Caco-2 (cell line): Measurements from ENCODE around the gene CACNA1I. TPM values are rescaled to one million over a fixed set of nuclear protein-coding genes. Genes with fewer than 3 reads are reported as not detected.

Experiments
- BruUV-seq: library from RNA; stranded (reverse); fragments of 400-500 nt; replicated peaks from 2 replicates; lab custom pipeline; 2021; lab: Mats Ljungman, UMichigan
- CTCF ChIA-PET: fragments of 300-600 bp; sonication (Branson Sonifier 250); formaldehyde crosslinking; loops from one replicate; lab custom pipeline; 2022; ENCODE audit warnings: antibody characterized with exemption; lab: Charles Lee
- POLR2A ChIA-PET: fragments of 300-600 bp; sonication (Branson Sonifier 250); formaldehyde crosslinking; loops from one replicate; lab custom pipeline; 2022; ENCODE audit warnings: antibody characterized with exemption; lab: Charles Lee
- DNase-seq, 2 experiments: peaks; one replicate each; pipeline versions ENCODE4 v3.0.0 to v3.0.0-alpha.2; 2020 to 2022
- H3K27me3 ChIP-seq: replicated peaks from 2 replicates; pipeline ENCODE4 v1.6.0; 2011; ENCODE audit warnings: low read length; ENCODE audit not compliant: control insufficient read depth, insufficient read depth
- H3K36me3 ChIP-seq: 2 replicates; pipeline ENCODE4 v1.5.1; 2011; ENCODE audit warnings: low read length; ENCODE audit not compliant: control insufficient read depth, insufficient read depth
- H3K4me1 ChIP-seq: fragments of 250-450 bp; sonication (Bioruptor Pico); 2 replicates; pipeline ENCODE4 v1.5.1; 2020; ENCODE audit warnings: mild to moderate bottlenecking
- H3K4me3 ChIP-seq: 2 replicates; pipeline ENCODE4 v1.5.1; 2011; ENCODE audit warnings: low read depth, mild to moderate bottlenecking, control low read depth, low read length
- H3K9me3 ChIP-seq: fragments of 250-450 bp; sonication (Bioruptor Pico); 2 replicates; pipeline ENCODE4 v1.5.1; 2020; ENCODE audit warnings: mild to moderate bottlenecking, moderate library complexity
- H3K27ac Mint-ChIP-seq: one replicate; pipeline ENCODE4 v1.8.0; 2022; ENCODE audit warnings: mixed read lengths; ENCODE audit not compliant: unreplicated experiment
- H3K27me3 Mint-ChIP-seq: one replicate; pipeline ENCODE4 v1.8.0; 2022; ENCODE audit warnings: mixed read lengths; ENCODE audit not compliant: insufficient read depth, unreplicated experiment
- H3K36me3 Mint-ChIP-seq: one replicate; pipeline ENCODE4 v1.8.0; 2022; ENCODE audit warnings: mild to moderate bottlenecking, mixed read lengths; ENCODE audit not compliant: insufficient read depth, unreplicated experiment
- H3K4me1 Mint-ChIP-seq: one replicate; pipeline ENCODE4 v1.8.0; 2022; ENCODE audit warnings: low read depth, mixed read lengths; ENCODE audit not compliant: unreplicated experiment
- H3K4me3 Mint-ChIP-seq: one replicate; pipeline ENCODE4 v1.8.0; 2022; ENCODE audit warnings: mild to moderate bottlenecking, moderate library complexity, mixed read lengths; ENCODE audit not compliant: unreplicated experiment
- H3K9me3 Mint-ChIP-seq: one replicate; pipeline ENCODE4 v1.8.0; 2022; ENCODE audit warnings: mixed read lengths; ENCODE audit not compliant: unreplicated experiment
- CTCF ChIP-seq, 2 experiments: fragments of 200-600 bp in 1 of 2; IDR thresholded peaks; 1 replicate in 1 of 2; 2 replicates in 1 of 2; pipeline versions ENCODE4 v1.5.1 to v1.8.0; 2011 to 2022; ENCODE audit warnings: antibody characterized with exemption in 1 of 2, control low read depth in 1 of 2, inconsistent platforms in 1 of 2, low read depth in 1 of 2, low read length in 1 of 2, mild to moderate bottlenecking in 1 of 2, moderate library complexity in 1 of 2; ENCODE audit not compliant: insufficient read depth in 1 of 2, severe bottlenecking in 1 of 2, unreplicated experiment in 1 of 2
- intact Hi-C: fragments of 100-400 bp; cut with micrococcal nuclease; formaldehyde crosslinking; loops from one replicate; pipeline ENCODE4 v1.10.0; 2022; ENCODE audit not compliant: unreplicated experiment
- total RNA-seq: library from RNA; stranded (reverse); gene quantifications from 2 replicates; pipeline ENCODE4 v1.2.3, GENCODE V29; 2022

CACNA1I gene
- total RNA-seq, 1 experiment from 2014 or later, result not detected

GRCh38 chr22:39669432-39669831 lies 98.9 kb downstream of the CACNA1I start:
- no peaks in the 10 kb centered on the region for H3K36me3 Mint-ChIP-seq
- peaks cover 22% of the 10 kb centered on the region for H3K9me3 Mint-ChIP-seq
- no peak for TF ChIP-seq CTCF (IDR thresholded peaks at IDR 0.05; ENCODE audit: insufficient read depth in 1 of 2, low read depth in 1 of 2, low read length in 1 of 2, severe bottlenecking in 1 of 2, unreplicated experiment in 1 of 2)
- H3K36me3 ChIP-seq, result no peaks in the 10 kb centered on the region
- intact Hi-C loops, result no loop called here
- H3K27me3 ChIP-seq, result no peaks in the 10 kb centered on the region
- H3K4me1 ChIP-seq, result no peaks in the 10 kb centered on the region
- DNase-seq, result no peak
- ChIA-PET CTCF (no interaction called here), POLR2A (no interaction called here)
- no peak overlapping the region for H3K4me3 ChIP-seq
- H3K27ac Mint-ChIP-seq, result no peak overlapping the region
- no peak overlapping the region for H3K4me3 Mint-ChIP-seq
- H3K4me1 Mint-ChIP-seq, result peaks cover 6% of the 10 kb centered on the region
- peaks cover 4% of the 10 kb centered on the region for H3K27me3 Mint-ChIP-seq
- no TSS peak for BruUV-seq
- H3K9me3 ChIP-seq, result peaks cover 13% of the 10 kb centered on the region

- Mint-ChIP-seq H3K36me3 (no peaks in the 10 kb centered on the region), H3K4me3 (no peak overlapping the region), H3K27ac (no peak overlapping the region), H3K9me3 (peaks cover 22% of the 10 kb centered on the region), H3K4me1 (peaks cover 6% of the 10 kb centered on the region), H3K27me3 (peaks cover 13% of the 10 kb centered on the region)
- POLR2A ChIA-PET, result no interaction called here
- DNase-seq, result no peak
- no peaks in the 10 kb centered on the region for H3K27me3 ChIP-seq
- H3K4me1 ChIP-seq, result no peaks in the 10 kb centered on the region
- BruUV-seq, result no TSS peak
- TF ChIP-seq CTCF (IDR thresholded peaks at IDR 0.05; ENCODE audit: insufficient read depth in 1 of 2, low read depth in 1 of 2, low read length in 1 of 2, severe bottlenecking in 1 of 2, unreplicated experiment in 1 of 2), result no peak
- intact Hi-C loops, result no loop called here
- peaks cover 13% of the 10 kb centered on the region for H3K9me3 ChIP-seq
- CTCF ChIA-PET, result no interaction called here
- no peaks in the 10 kb centered on the region for H3K36me3 ChIP-seq
- H3K4me3 ChIP-seq, result no peak overlapping the region
These were observed 101.4 kb downstream of the CACNA1I start for GRCh38 chr22:39671936-39672335.

- no peak for TF ChIP-seq CTCF (IDR thresholded peaks at IDR 0.05; ENCODE audit: insufficient read depth in 1 of 2, low read depth in 1 of 2, low read length in 1 of 2, severe bottlenecking in 1 of 2, unreplicated experiment in 1 of 2)
- H3K9me3 Mint-ChIP-seq, result peaks cover 22% of the 10 kb centered on the region
- no peak overlapping the region for H3K4me3 ChIP-seq
- H3K4me1 Mint-ChIP-seq, result peaks cover 6% of the 10 kb centered on the region
- no TSS peak for BruUV-seq
- CTCF ChIA-PET, result no interaction called here
- H3K36me3 Mint-ChIP-seq, result no peaks in the 10 kb centered on the region
- no peak for DNase-seq
- no peaks in the 10 kb centered on the region for H3K36me3 ChIP-seq
- no peaks in the 10 kb centered on the region for H3K4me1 ChIP-seq
- H3K27me3 Mint-ChIP-seq, result peaks cover 9% of the 10 kb centered on the region
- no peak overlapping the region for H3K27ac Mint-ChIP-seq
- H3K9me3 ChIP-seq, result peaks cover 13% of the 10 kb centered on the region
- intact Hi-C loops, result no loop called here
- no peak overlapping the region for H3K4me3 Mint-ChIP-seq
- POLR2A ChIA-PET, result no interaction called here
- no peaks in the 10 kb centered on the region for H3K27me3 ChIP-seq
These were observed 104.0 kb downstream of the CACNA1I start for GRCh38 chr22:39674536-39674935.
